Activated naive CD8-positive, alpha-beta T cell treated with anti-CD3 and anti-CD28 coated beads for 36 hours (primary cell): ENCODE data around the gene OSBPL1A. TPM values are rescaled to one million over a fixed set of nuclear protein-coding genes. Genes with fewer than 3 reads are reported as not detected.

ENCODE experiments used
- DNase-seq: peaks from one replicate; pipeline ENCODE4 v3.0.0; 2021
- H3K27ac Mint-ChIP-seq: one replicate; pipeline ENCODE4 v1.8.0; 2022; ENCODE audit warnings: mild to moderate bottlenecking, moderate library complexity, mixed read lengths
- H3K27me3 Mint-ChIP-seq: one replicate; pipeline ENCODE4 v1.8.0; 2022; ENCODE audit warnings: mild to moderate bottlenecking, mixed read lengths
- H3K36me3 Mint-ChIP-seq: one replicate; pipeline ENCODE4 v1.8.0; 2021; ENCODE audit warnings: mild to moderate bottlenecking, mixed read lengths
- H3K4me1 Mint-ChIP-seq: one replicate; pipeline ENCODE4 v1.8.0; 2021; ENCODE audit warnings: mixed read lengths
- H3K4me3 Mint-ChIP-seq: one replicate; pipeline ENCODE4 v1.8.0; 2022; ENCODE audit warnings: mild to moderate bottlenecking, moderate library complexity, mixed read lengths
- H3K9me3 Mint-ChIP-seq: one replicate; pipeline ENCODE4 v1.8.0; 2022; ENCODE audit warnings: mixed read lengths
- total RNA-seq, 2 experiments: library from RNA; stranded (reverse); gene quantifications; one replicate each; pipeline ENCODE4 v1.2.3, GENCODE V29; 2021

OSBPL1A gene
- total RNA-seq, 2 experiments from 2014 or later = 2.8 to 4.0 TPM

DNA sequence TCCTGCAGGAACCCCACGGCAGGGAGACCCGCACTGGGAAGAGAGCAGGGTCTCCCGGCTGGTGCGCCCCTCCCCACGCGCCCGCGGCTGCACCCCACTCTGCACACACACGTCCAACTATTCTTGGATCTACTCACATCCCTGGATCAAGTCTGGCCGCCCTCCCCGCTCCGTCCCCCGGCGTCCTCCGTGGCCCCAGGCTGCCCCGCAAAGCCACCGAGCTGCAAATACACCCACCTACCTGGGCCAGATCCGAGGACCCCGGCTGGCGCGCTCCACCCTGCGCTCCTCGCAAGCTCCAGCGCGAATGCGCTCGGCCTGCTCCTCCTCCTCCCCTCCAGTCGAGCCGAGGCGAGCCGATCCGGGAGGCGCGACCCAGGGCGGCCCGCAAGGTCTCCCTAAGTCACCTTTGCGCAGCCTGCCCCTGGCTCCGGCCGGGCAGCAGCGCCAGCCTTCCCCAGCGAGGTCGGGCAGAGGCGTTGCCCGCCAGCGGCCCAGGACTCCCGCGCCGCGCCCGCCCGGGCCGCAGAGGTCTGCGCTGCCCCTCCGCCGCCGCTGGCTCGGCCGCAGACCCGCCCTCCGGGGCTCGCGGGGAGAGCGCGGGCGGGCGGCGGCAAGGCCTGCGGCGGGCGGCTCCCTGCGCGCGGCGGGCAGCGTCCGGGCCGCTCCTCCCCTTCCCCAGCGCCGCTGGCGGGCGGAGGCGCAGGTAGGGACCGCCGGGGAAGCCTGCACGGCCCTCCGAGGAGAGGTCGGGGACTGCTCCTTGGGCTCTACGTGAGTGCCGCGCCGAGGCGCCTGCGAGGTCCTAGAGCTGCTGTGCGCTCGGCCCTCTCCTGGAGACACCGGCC lies 126.0 kb downstream of the OSBPL1A start:
- Mint-ChIP-seq H3K4me3 (peak overlapping the region; percentile 71), H3K27ac (no peak overlapping the region), H3K9me3 (peaks cover 2% of the 10 kb centered on the region), H3K36me3 (no peaks in the 10 kb centered on the region), H3K4me1 (peaks cover 3% of the 10 kb centered on the region), H3K27me3 (peaks cover 58% of the 10 kb centered on the region)
- peak; percentile 40 for DNase-seq

DNA sequence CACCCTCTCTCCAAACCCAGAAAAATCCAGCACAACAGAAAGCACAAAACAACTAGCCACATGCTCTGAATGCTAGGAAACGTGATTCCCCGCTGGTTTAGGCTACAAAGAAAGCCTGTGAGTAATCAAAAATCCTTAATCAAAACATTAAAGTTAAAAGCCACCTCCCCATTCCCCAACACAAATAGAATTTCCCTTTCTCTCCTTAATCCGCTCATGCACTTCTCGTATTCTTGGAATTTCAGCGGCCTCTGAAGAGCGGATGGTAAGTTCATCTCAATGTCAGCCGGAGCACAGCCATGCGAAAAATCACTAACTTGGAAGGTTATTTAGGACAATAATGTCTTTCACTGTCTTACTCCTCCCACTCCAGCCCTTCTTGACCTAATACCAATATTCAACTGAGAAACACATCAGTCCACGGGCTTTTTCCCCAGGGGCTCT lies 126.7 kb downstream of the OSBPL1A start:
- no peak overlapping the region for H3K27ac Mint-ChIP-seq
- DNase-seq = no peak
- peaks cover 58% of the 10 kb centered on the region for H3K27me3 Mint-ChIP-seq
- H3K4me3 Mint-ChIP-seq = no peak overlapping the region
- peaks cover 7% of the 10 kb centered on the region for H3K9me3 Mint-ChIP-seq
- peaks cover 3% of the 10 kb centered on the region for H3K4me1 Mint-ChIP-seq
- H3K36me3 Mint-ChIP-seq = no peaks in the 10 kb centered on the region

DNA sequence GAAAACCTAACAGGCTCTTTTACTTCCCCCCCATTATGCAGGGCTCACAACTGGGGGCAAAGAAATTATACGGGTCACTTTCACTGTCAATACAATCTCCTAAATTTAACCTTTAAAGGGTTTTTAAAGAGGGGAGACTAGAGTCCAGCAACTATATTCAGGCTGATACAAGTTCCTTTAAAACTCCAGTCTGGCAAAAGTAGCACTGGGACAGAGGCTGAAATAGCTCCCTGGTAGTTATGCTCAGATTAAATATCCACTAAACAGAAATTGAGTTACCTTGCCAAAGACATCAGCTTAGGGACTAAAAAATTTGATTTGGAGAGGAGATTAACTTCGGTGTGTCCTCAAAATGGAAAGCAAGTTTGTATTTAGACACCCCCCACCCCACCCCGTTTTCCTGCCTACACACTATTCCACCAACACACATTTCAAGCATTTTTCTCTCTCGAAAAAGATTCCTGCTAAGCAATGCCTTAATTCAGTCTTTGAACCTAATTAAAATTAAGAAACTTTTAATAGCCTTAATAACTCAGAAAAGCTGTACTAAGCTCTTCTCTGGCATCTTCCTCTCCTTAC lies 127.2 kb downstream of the OSBPL1A start:
- Mint-ChIP-seq H3K36me3 (no peaks in the 10 kb centered on the region), H3K4me1 (peaks cover 3% of the 10 kb centered on the region), H3K4me3 (no peak overlapping the region), H3K27me3 (peaks cover 58% of the 10 kb centered on the region), H3K27ac (no peak overlapping the region), H3K9me3 (peaks cover 7% of the 10 kb centered on the region)
- DNase-seq = no peak

DNA sequence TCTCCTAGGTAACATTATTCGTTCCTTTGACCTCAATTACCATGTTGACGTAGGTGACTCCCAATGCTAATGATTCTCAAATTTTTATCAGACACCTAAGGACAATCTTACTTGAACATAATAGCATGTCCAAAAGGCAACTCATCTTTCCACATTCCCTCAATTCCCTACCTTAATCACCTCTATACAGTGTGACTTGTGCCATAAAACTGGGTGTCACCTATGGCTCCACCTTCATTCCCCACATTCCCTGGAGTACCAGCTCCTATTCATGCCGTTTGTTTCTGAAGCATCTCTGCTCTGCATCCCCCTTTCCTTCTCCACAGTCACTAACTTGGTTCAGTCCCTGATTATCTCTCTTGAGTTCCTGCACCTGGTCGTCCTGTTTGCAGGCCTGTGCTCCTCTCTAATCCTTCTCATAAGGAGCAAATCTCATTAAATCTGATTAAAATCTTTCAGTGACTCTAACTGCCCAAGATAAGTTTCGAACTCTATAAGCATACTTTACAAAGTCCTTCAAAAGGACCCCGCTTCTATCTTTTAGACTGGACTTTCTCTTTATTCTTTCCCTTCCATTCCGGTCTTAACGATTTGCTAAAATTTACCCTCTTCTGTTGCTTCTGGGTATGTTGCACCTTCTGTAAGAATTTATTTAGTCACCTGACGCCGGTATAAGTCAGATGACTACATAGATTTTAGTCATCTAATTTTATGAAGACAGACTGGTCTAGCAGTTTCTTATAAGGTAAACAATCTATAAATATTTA lies 128.7 kb downstream of the OSBPL1A start:
- no peak overlapping the region for H3K27ac Mint-ChIP-seq
- H3K9me3 Mint-ChIP-seq = peaks cover 7% of the 10 kb centered on the region
- H3K27me3 Mint-ChIP-seq = peaks cover 49% of the 10 kb centered on the region
- H3K4me1 Mint-ChIP-seq = peaks cover 3% of the 10 kb centered on the region
- H3K4me3 Mint-ChIP-seq = no peak overlapping the region
- no peak for DNase-seq
- no peaks in the 10 kb centered on the region for H3K36me3 Mint-ChIP-seq

DNA sequence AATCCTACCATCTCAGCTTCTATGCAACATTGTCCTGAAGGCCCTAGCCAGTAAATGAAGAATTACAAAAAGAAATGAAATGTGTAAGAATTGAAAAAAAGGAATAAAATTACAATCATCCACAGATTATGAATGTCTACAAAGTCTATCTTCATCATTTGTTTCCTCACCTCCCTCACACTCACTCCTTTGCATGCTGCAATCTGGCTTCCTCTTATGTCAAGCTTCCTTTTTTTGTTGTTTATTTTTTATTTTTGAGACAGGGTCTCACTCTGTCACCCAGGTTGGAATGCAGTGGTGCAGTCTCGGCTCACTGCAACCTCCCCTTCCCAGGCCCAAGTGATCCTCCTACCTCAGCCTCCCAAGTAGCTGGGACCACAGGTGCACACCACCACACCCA lies 129.7 kb downstream of the OSBPL1A start:
- peaks cover 3% of the 10 kb centered on the region for H3K4me1 Mint-ChIP-seq
- DNase-seq = no peak
- peaks cover 7% of the 10 kb centered on the region for H3K9me3 Mint-ChIP-seq
- no peaks in the 10 kb centered on the region for H3K36me3 Mint-ChIP-seq
- H3K27ac Mint-ChIP-seq = no peak overlapping the region
- H3K27me3 Mint-ChIP-seq = peaks cover 38% of the 10 kb centered on the region
- no peak overlapping the region for H3K4me3 Mint-ChIP-seq

DNA sequence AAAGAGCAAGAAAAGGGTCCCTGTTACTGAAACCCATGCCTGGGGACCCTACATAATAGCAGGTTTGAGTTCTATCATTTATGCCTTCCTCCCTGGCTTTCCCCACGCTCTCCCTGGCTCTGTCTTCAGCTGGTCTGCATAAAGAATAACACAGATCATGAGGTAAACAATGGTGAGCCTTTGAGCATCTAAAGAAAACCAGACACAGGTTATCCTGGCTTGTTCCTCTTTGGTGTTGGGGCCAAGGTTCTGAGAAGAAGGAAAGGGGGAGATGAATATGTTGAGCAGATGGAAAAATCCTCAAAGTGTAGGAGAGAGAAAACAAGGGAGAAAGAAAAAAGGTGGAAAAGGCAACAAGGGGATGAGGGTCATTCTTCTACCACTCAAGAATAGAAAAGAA lies 131.5 kb downstream of the OSBPL1A start:
- H3K4me1 Mint-ChIP-seq = no peaks in the 10 kb centered on the region
- H3K36me3 Mint-ChIP-seq = no peaks in the 10 kb centered on the region
- peaks cover 24% of the 10 kb centered on the region for H3K27me3 Mint-ChIP-seq
- no peak overlapping the region for H3K27ac Mint-ChIP-seq
- no peak overlapping the region for H3K4me3 Mint-ChIP-seq
- peaks cover 7% of the 10 kb centered on the region for H3K9me3 Mint-ChIP-seq
- no peak for DNase-seq

DNA sequence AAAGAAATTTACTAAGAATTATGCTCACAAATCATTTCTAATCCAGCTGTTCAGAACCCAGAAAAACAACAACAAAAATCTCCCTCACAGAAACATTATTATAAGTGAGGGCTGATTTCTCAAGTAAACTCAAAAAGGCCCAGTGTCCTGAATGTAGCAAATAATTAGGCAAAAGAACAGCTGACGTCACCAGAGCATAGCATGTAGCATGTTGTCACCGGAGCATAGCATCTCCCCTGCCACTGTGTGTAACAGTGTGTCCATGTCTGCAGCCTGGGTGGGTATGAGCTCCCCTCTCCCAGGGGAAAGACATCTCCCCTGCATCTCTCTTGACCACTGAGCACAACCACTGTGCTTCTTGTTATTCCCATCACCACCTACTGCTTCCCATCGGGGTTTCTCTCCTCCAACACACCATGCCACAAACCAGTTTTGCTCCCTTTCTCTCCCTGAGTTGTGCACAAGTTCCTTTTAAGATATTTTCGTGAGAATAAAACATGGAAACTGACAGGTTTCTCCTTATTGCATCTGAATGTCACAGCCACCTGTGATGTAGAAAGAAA lies 132.0 kb downstream of the OSBPL1A start:
- DNase-seq = no peak
- Mint-ChIP-seq H3K36me3 (no peaks in the 10 kb centered on the region), H3K4me3 (no peak overlapping the region), H3K4me1 (no peaks in the 10 kb centered on the region), H3K9me3 (peaks cover 7% of the 10 kb centered on the region), H3K27ac (no peak overlapping the region), H3K27me3 (peaks cover 18% of the 10 kb centered on the region)

DNA sequence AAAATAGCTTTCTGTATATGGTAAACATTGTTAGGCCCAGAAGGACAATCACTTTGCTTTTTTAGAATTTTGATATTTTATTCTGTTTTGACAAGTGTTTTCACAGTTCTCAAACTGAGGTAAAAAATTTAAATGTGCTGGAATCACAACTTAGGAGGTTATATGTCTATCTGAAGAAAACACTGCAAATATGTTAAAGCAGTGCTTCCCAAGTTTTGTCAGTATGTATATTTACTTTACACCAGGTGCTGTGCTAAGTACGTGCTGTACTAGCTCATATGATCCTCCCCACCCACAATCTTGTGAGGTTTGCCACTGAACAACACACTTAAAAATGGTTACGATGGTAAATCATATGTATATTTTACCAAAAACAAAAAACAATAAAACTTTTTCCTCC lies 134.6 kb downstream of the OSBPL1A start:
- H3K27me3 Mint-ChIP-seq = no peaks in the 10 kb centered on the region
- no peaks in the 10 kb centered on the region for H3K4me1 Mint-ChIP-seq
- H3K9me3 Mint-ChIP-seq = peaks cover 7% of the 10 kb centered on the region
- H3K36me3 Mint-ChIP-seq = no peaks in the 10 kb centered on the region
- no peak overlapping the region for H3K4me3 Mint-ChIP-seq
- no peak for DNase-seq
- no peak overlapping the region for H3K27ac Mint-ChIP-seq

DNA sequence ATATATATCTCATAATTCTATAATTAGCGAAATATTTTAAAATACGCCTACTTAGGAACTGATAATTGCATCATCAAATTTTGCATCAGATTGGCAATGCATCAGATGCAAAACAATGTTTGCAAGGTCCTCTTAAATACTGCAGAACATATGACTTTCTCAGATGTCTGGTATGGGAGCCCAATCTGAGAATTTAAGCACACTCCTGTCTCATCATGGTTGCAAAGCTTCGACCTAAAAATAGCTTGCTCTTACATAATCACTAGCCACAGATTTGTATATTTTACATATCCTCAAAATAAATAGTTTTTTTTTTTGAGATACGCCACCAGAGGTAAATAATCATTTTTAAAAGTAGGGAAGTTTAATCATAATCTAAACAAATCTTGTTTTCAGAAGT lies 135.5 kb downstream of the OSBPL1A start:
- DNase-seq = no peak
- no peaks in the 10 kb centered on the region for H3K36me3 Mint-ChIP-seq
- no peaks in the 10 kb centered on the region for H3K27me3 Mint-ChIP-seq
- no peak overlapping the region for H3K27ac Mint-ChIP-seq
- peaks cover 4% of the 10 kb centered on the region for H3K9me3 Mint-ChIP-seq
- H3K4me3 Mint-ChIP-seq = no peak overlapping the region
- no peaks in the 10 kb centered on the region for H3K4me1 Mint-ChIP-seq

DNA sequence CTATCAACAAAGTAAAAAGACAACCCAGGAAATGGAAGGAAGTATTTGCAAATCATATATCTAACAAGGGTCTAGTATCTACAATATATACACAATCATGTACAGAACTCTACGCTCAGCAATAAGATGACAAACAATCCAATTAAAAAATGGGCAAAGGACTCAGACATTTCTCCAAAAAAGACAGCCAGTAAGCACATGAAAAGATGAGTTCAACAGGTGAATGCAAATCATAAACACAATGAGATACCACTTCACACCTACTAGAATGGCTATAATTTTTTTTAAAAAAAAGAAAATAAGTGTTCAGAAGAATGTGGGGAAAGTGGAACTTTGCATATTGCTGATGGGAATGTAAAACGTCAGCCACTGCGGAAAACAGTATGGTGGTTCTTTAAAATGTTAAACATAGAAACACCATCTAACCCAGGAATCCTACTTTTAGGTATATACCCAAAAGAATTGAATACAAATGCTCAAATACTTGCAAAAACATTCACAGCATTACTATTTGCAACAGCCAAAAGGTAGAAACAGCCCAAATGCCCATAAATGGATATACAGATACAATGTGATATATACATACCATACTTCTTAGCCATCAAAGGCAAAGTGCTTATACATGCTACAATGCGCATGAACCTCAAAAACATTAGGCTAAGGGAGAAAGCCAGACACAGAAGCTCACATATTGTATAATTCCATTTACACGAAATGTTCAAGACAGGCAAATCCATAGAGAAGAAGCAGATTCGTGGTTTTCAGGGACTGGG lies 137.6 kb downstream of the OSBPL1A start:
- H3K36me3 Mint-ChIP-seq = no peaks in the 10 kb centered on the region
- no peaks in the 10 kb centered on the region for H3K27me3 Mint-ChIP-seq
- no peaks in the 10 kb centered on the region for H3K9me3 Mint-ChIP-seq
- no peaks in the 10 kb centered on the region for H3K4me1 Mint-ChIP-seq
- DNase-seq = no peak
- H3K27ac Mint-ChIP-seq = no peak overlapping the region
- H3K4me3 Mint-ChIP-seq = no peak overlapping the region

DNA sequence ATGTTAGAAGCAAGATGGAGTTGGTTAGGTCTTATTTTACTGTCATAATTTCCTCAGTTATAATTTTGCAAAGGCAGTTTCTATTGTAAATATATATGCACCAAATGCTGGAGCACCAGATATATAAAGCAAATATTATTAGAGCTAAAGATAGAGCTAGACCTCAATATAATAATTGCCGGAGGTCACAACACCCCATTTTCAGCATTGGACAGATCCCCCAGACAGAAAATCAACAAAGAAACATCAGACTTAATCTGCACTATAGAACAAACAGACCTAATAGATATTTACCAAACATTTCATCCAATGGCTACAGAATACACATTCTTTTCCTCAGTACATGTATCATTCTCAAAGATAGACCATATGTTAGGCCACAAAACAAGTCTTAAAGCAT lies 143.6 kb downstream of the OSBPL1A start:
- H3K36me3 Mint-ChIP-seq = no peaks in the 10 kb centered on the region
- H3K9me3 Mint-ChIP-seq = no peaks in the 10 kb centered on the region
- no peaks in the 10 kb centered on the region for H3K27me3 Mint-ChIP-seq
- H3K27ac Mint-ChIP-seq = no peak overlapping the region
- H3K4me3 Mint-ChIP-seq = no peak overlapping the region
- no peaks in the 10 kb centered on the region for H3K4me1 Mint-ChIP-seq
- no peak for DNase-seq

DNA sequence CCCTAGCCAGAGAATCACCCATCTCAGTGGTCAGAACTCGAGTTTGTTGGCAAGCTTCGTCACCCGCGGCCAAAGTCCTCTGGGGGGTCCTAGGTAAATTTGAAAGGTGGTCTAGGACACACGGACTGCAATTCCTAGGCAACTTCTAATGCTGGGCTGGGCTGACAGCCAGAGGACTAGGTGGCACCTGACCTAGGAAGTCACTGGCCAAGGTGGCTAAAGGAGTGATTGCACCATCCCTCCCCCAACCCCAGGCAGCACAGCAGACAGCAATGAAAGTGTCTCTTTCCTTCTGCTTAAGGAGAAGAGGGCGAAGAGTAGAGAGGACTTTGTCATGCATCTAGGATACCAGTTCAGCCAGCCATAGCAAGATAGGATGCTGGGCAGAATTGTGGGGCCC lies 147.9 kb downstream of the OSBPL1A start:
- Mint-ChIP-seq H3K27ac (no peak overlapping the region), H3K4me1 (peaks cover 2% of the 10 kb centered on the region), H3K36me3 (no peaks in the 10 kb centered on the region), H3K27me3 (no peaks in the 10 kb centered on the region), H3K9me3 (no peaks in the 10 kb centered on the region), H3K4me3 (no peak overlapping the region)
- DNase-seq = no peak

DNA sequence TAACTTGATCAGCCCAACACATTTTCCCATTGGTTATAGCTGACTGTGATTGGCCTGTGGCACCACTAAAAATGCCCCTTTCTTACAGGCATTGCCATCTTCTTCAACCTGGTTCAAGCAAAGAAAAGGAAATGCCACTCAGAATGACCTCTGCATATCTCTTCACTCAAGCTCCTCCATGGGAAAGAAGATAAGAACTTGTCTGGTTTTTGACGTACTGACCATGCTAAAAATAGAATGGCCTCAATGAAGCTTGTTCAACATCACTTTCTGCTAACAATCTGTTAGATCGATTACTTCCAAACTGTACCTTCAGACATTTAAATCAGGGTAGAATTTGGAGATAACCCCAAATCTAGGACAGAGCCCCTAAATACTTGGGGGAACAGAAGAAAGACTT lies 149.3 kb downstream of the OSBPL1A start:
- H3K4me3 Mint-ChIP-seq = no peak overlapping the region
- H3K27me3 Mint-ChIP-seq = no peaks in the 10 kb centered on the region
- no peaks in the 10 kb centered on the region for H3K36me3 Mint-ChIP-seq
- H3K9me3 Mint-ChIP-seq = no peaks in the 10 kb centered on the region
- no peak overlapping the region for H3K27ac Mint-ChIP-seq
- no peak for DNase-seq
- H3K4me1 Mint-ChIP-seq = peaks cover 2% of the 10 kb centered on the region

DNA sequence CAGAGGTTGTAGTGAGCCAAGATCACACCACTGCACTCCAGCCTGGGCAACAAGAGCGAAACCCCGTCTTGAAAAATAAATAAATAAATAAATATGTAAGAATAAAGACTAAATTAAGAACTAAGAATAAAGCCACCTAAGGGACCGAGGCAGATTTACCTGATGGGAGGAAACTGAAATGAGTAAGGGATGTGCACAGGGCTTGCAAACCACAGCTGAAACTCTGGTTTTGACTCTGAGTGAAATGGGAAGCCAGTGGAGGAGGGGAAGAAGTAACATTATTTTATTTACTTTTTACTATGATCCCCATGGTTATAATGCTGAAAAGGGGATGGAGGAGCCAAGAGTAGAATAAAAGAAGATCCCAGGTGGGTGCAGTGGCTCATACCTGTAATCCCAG lies 151.5 kb downstream of the OSBPL1A start:
- no peak for DNase-seq
- Mint-ChIP-seq H3K9me3 (no peaks in the 10 kb centered on the region), H3K27ac (no peak overlapping the region), H3K27me3 (no peaks in the 10 kb centered on the region), H3K4me3 (no peak overlapping the region), H3K36me3 (no peaks in the 10 kb centered on the region), H3K4me1 (peaks cover 2% of the 10 kb centered on the region)
